ENCODE measurements around the gene SNAP25. TPM values are rescaled to one million over a fixed set of nuclear protein-coding genes. Genes with fewer than 3 reads are reported as not detected.

Gene SNAP25
- total and polyA plus RNA-seq, 9 donors: 5.1 to 19.8 (median 11.3) TPM

- H3K27me3 ChIP-seq: no peaks in the 10 kb centered on the region
- intact Hi-C loops (cut with DNase I): no loop called here
- 76 to 79% (median 77%) methylated on average over 3 of the region's 3 CpGs for WGBS, 3 donors
Measured at GRCh38 chr20:10306440-10307358, 88.1 kb downstream of the SNAP25 start.

DNA sequence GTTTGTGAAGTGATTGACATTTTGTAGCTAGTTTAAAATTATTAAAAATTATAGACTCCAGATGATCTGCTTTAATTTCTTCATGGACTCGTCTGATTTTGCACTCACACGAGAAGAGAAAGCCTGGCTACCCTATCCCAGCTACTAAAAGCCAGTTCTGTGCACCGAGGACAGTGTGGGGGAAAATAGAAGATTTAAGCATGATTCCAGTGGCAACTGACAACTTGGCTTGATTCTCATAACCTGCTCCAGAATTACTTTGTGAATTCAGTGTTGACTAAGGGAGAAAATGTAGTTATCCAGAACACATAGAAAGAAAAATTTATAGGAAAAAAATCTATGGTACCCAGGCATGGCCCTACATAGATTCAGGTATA, 88.7 kb downstream of the SNAP25 start:
- TF ChIP-seq, protein P1, sequence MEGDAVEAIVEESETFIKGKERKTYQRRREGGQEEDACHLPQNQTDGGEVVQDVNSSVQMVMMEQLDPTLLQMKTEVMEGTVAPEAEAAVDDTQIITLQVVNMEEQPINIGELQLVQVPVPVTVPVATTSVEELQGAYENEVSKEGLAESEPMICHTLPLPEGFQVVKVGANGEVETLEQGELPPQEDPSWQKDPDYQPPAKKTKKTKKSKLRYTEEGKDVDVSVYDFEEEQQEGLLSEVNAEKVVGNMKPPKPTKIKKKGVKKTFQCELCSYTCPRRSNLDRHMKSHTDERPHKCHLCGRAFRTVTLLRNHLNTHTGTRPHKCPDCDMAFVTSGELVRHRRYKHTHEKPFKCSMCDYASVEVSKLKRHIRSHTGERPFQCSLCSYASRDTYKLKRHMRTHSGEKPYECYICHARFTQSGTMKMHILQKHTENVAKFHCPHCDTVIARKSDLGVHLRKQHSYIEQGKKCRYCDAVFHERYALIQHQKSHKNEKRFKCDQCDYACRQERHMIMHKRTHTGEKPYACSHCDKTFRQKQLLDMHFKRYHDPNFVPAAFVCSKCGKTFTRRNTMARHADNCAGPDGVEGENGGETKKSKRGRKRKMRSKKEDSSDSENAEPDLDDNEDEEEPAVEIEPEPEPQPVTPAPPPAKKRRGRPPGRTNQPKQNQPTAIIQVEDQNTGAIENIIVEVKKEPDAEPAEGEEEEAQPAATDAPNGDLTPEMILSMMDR (IDR thresholded peaks at IDR 0.05): no peak
- TF ChIP-seq POLR2A (IDR thresholded peaks at IDR 0.05): no peak
- TF ChIP-seq EP300 (IDR thresholded peaks at IDR 0.05): no peak
- Histone ChIP-seq H3K27ac (no peak overlapping the region), H3K27me3 (no peaks in the 10 kb centered on the region), H3K36me3 (no peaks in the 10 kb centered on the region), H3K4me3 (no peak overlapping the region), H3K9me3 (no peaks in the 10 kb centered on the region), H3K4me1 (ENCODE audit: insufficient read depth) (no peaks in the 10 kb centered on the region)
- intact Hi-C loops (cut with DNase I): no loop called here
- 64 to 70% (median 69%) methylated on average over 3 of the region's 3 CpGs for WGBS, 3 donors
- DNase-seq: no peak

More at GRCh38 chr20:10306440-10307358, 88.1 kb downstream of the SNAP25 start:
- Histone ChIP-seq H3K9me3 (no peaks in the 10 kb centered on the region), H3K27ac (no peak overlapping the region), H3K4me1 (ENCODE audit: insufficient read depth) (no peaks in the 10 kb centered on the region), H3K4me3 (no peak overlapping the region), H3K36me3 (no peaks in the 10 kb centered on the region)
- no peak for DNase-seq
- TF ChIP-seq, protein P1 (IDR thresholded peaks at IDR 0.05): no peak
- TF ChIP-seq EP300 (IDR thresholded peaks at IDR 0.05) (no peak), POLR2A (IDR thresholded peaks at IDR 0.05) (no peak)

DNA sequence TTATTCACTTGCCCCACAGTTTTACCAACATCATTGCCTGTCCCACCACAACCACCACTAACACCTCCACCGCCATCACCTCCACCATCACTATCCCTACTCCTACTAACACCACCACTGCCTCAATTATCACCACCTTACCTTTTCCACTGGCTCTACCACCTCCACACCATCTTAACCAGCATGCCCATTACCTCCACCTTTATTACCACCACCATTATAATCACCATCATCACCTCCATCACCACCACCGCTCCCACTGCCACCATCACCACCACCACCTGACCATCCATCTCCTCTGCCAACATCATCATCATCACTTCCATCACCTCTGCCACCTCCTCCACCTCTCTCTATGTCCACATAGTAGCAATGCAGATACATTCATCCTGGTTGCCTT, 90.0 kb downstream of the SNAP25 start:
- no peak overlapping the region for H3K27ac ChIP-seq
- no peaks in the 10 kb centered on the region for H3K27me3 ChIP-seq
- TF ChIP-seq POLR2A (IDR thresholded peaks at IDR 0.05) (no peak), EP300 (IDR thresholded peaks at IDR 0.05) (no peak)
- TF ChIP-seq, protein P1 (IDR thresholded peaks at IDR 0.05): no peak
- peaks cover 5% of the 10 kb centered on the region for H3K4me1 ChIP-seq (ENCODE audit: insufficient read depth)
- WGBS, 3 donors: 47 to 95% (median 48%) methylated on average over 2 of the region's 2 CpGs
- H3K9me3 ChIP-seq: no peaks in the 10 kb centered on the region
- intact Hi-C loops (cut with DNase I): no loop called here
- no peak for DNase-seq
- H3K4me3 ChIP-seq: no peak overlapping the region
- no peaks in the 10 kb centered on the region for H3K36me3 ChIP-seq

GRCh38 chr20:10309326-10309725, 90.7 kb downstream of the SNAP25 start:
- WGBS, 3 donors: 49 to 78% (median 55%) methylated on average over 2 of the region's 2 CpGs
- Histone ChIP-seq H3K4me1 (ENCODE audit: insufficient read depth) (peaks cover 5% of the 10 kb centered on the region), H3K36me3 (no peaks in the 10 kb centered on the region), H3K27me3 (no peaks in the 10 kb centered on the region), H3K9me3 (no peaks in the 10 kb centered on the region), H3K27ac (no peak overlapping the region), H3K4me3 (no peak overlapping the region)
- intact Hi-C loops (cut with DNase I): no loop called here
- no peak for DNase-seq
- TF ChIP-seq POLR2A (IDR thresholded peaks at IDR 0.05) (no peak), EP300 (IDR thresholded peaks at IDR 0.05) (no peak)
- TF ChIP-seq, protein P1 (IDR thresholded peaks at IDR 0.05): no peak

Measured in ovary (tissue), 9 donors.